Glomerular visceral epithelial cell (primary cell): ENCODE results near the gene GPR22.

Experiments used
- DNase-seq: peaks from one replicate; pipeline ENCODE4 v3.0.0-alpha.2; 2016; ENCODE audit errors: extremely low spot score

GPR22 gene

DNA sequence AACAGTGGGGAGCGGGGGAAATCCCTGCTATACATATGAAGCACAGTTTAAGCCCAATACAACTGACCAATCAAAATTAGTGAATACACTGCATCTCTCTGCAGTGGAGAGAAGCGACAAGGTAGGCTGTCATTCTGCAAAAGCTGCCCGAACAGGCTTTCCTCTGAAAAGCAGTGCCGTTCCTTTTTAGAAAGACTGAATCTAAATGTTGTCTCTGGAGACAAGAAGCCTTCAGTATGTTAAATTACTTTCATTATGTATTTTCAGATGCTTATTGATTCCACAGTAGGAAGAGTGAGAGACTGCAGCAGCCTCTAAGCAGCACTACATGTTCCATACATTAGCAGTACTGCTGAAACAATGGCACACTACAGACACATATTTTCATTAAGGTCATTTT is at the start of gene GPR22:
TSS of gene GPR22 (plus strand) at position 129 of the 400 bp plus-strand sequence. CDS start 4,004 bp downstream, outside the sequence.
- no peak for DNase-seq

DNA sequence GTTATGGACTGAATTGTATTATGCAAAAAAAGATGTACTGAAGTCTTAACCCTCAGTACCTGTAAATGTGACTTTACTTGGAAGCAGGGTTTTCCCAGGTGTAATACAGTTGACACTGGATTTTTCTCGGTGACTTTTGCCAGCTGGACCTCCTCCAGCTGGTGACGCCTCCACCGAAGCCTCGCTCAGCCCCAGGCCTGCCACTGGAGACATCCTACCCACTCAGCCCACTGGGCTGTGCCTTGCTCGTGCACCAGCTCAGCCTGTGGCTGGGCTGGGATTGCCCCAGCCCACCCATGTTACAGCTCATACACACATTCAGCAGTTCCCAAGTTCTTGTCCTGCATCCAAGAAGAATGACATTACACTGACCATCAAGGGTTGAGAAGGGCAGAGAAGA is 42.4 kb upstream of the GPR22 start:
- DNase-seq = no peak

DNA sequence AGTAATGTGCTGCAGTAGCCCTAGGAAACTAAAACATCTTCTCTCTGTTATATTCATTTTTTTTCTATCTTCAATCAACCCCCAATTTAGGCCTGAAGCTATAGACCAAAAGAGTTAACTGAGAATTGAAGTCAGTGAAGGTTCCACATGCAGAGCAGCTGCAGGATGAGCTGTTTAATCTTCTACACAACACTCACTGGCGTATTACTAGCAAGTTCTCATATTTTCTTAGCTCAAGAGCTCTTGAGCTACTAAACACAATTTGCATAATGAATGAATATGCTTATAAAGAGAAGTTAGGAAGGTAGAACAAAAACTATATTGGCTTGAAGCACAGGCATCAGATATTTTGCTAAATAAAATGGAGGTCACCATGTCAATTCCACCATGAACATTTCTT is 41.2 kb upstream of the GPR22 start:
- DNase-seq = no peak

- DNase-seq = no peak
Measured at GRCh38 chr7:107430057-107430456, 39.8 kb upstream of the GPR22 start.

DNA sequence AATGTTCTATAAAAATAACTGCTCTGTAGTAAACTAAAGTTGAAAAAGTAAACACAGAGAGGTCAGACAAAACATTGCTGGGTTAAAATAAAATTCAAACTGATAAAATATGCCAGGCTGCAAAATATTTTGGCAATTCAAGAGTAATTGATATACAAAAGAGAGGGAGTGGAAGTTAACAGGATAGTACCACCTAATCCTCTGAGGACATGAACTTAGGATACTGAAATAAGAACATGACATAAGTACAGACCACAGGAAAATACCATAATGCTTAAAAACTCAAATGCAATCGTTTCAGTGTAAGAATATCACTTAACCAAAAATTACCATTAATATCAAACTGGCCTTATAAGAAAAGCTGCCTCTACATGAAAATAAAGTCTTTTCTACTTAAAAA is 37.6 kb upstream of the GPR22 start:
- no peak for DNase-seq

DNA sequence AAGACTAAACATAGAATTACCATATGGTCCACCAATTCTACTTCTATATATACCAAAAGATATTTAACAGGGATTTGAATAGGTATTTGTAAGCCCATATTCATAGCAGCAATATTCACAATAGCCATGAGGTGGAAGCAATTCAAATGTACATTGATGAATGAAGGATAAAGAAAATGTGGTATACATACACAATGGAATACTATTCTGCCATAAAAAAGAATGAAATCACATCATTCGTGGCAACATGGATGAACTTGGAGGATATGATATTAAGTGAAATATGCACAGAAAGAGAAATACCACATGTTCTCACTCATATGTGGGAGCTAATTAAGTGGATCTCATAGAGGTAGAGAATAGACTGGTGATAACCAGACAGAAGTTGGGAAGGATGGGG is 34.1 kb upstream of the GPR22 start:
- no peak for DNase-seq

GRCh38 chr7:107439025-107439424 is 30.8 kb upstream of the GPR22 start:
- no peak for DNase-seq

DNA sequence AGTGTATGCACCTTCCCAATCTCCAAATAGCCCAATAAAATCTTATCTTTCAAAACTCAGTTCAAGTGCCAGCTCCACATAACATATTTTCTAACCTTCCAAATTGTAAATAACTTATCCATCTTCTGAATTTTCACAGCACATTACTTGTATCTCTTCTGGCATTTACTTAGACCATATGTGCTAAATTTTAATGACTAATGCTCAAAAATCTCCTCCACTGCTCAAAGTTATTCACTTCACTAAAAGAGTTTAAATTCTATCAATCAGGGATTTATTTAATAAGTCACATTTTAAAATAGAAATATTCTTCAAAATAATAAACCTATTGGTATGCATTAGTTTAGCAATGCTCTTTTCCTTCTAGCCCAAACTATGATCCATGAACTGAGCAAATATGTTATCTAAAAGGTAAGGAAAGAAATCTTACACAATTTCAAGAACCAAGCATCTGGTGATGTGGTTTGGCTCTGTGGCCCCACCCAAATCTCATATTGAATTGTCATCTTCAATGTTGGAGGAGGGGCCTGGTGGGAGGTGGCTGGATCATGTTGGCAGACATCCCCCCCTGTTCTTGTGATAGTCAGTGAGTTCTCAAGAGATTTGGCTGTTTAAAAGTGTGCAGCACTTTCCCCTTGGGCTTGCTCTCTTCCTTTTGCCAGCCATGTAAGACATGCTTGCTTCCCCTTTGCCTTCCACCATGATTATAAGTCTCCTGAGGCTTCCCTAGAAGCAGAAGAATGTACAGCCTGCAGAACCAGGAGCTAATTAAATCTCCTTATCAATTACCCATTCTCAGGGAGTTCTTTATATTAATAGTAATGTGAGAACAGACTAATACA is 28.1 kb upstream of the GPR22 start:
- DNase-seq = no peak

GRCh38 chr7:107442678-107443077 is 27.2 kb upstream of the GPR22 start:
- no peak for DNase-seq

- DNase-seq = peak; percentile 4
Measured at GRCh38 chr7:107446531-107446930, 23.3 kb upstream of the GPR22 start.

- DNase-seq = peak; percentile 1
Measured at GRCh38 chr7:107446988-107447387, 22.9 kb upstream of the GPR22 start.

DNA sequence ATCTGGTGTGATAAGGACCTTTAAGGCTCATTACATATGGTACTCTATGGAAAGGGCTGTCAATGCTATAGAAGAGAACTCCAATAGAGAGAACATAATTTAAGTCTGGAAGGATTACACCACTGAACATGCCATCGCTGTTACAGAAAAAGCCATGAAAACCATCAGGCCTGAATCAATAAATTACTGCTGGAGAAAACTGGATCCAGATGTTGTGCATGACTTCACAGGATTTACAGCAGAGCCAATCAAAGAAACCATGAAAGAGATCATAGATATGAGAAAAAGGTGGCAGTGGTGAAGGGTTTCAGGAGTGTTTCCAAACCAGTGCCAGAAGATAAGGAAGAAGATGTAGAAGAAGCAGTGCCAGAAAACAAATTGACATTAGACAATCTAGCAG is 18.9 kb upstream of the GPR22 start:
- no peak for DNase-seq

GRCh38 chr7:107453388-107453787 is 16.5 kb upstream of the GPR22 start:
- DNase-seq = no peak

- DNase-seq = no peak
Measured at GRCh38 chr7:107461938-107462533, 7.8 kb upstream of the GPR22 start.

GRCh38 chr7:107463139-107464078 is 6.4 kb upstream of the GPR22 start:
- DNase-seq = peak; percentile 60

GRCh38 chr7:107464666-107465226 is 5.1 kb upstream of the GPR22 start:
- no peak for DNase-seq

DNA sequence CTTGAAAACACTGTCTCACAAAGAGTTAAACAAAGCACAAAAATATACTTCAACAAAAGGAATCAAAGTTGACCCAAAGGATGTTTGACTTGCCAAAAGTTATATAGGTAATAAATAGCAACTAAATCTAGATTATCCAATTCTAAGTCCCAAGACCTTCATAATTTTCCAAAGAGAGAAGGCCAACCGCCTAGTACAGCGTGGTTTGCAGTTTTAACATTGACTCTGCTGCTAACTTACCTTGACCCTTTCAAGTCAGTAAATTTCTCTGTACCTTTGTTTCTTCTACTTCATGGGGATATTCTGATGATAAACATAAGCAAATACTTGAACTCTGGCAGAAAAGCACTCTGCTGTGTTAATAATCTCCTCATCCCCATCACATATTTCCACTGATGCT is 1.9 kb upstream of the GPR22 start:
- DNase-seq = no peak

GRCh38 chr7:107468824-107469223 is 1.0 kb upstream of the GPR22 start:
- no peak for DNase-seq

GRCh38 chr7:107471292-107472070 is 1.6 kb downstream of the GPR22 start:
- no peak for DNase-seq

- DNase-seq = no peak
Measured at GRCh38 chr7:107472116-107472515, 2.3 kb downstream of the GPR22 start.

DNA sequence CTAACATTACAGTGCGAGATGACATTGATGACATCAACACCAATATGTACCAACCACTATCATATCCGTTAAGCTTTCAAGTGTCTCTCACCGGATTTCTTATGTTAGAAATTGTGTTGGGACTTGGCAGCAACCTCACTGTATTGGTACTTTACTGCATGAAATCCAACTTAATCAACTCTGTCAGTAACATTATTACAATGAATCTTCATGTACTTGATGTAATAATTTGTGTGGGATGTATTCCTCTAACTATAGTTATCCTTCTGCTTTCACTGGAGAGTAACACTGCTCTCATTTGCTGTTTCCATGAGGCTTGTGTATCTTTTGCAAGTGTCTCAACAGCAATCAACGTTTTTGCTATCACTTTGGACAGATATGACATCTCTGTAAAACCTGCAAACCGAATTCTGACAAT is 4.3 kb downstream of the GPR22 start:
- no peak for DNase-seq
